Breast epithelium (tissue), 3 donors: ENCODE results near the gene PHF21B.

Experiments used
- POLR2A ChIP-seq: fragments of 450-650 bp; IDR thresholded peaks from one replicate; pipeline ENCODE4 v1.6.1; 2016; ENCODE audit warnings: antibody characterized with exemption, mild to moderate bottlenecking, moderate library complexity
- TF ChIP-seq, protein P1 (sequence below), 3 donors: fragments of 450-650 bp; IDR thresholded peaks; one replicate each; pipeline ENCODE4 v1.5.1; 2016 to 2017; ENCODE audit warnings: antibody characterized with exemption in 3 of 3, mild to moderate bottlenecking in 3 of 3, moderate library complexity in 3 of 3

DNA sequence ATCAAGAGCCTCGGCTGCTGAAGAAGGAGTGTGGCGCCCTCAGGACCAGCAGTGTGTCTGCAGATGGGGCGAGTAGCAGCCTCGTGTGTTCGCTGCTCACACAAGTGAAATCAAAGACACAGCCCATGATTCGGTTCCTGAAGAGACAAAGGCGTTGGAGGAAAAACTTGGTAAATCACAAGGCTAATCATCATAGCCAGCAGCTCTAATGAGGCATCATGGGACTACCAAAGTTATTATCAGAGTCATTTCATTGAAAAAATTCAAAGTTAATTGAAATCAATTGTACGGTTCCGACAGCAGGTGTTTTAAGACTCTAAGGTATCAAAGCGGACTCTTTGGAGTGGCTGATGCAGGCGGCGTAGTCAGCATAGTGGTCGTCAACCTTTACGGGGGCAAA, 9.5 kb downstream of the PHF21B start:
- TF ChIP-seq, protein P1, sequence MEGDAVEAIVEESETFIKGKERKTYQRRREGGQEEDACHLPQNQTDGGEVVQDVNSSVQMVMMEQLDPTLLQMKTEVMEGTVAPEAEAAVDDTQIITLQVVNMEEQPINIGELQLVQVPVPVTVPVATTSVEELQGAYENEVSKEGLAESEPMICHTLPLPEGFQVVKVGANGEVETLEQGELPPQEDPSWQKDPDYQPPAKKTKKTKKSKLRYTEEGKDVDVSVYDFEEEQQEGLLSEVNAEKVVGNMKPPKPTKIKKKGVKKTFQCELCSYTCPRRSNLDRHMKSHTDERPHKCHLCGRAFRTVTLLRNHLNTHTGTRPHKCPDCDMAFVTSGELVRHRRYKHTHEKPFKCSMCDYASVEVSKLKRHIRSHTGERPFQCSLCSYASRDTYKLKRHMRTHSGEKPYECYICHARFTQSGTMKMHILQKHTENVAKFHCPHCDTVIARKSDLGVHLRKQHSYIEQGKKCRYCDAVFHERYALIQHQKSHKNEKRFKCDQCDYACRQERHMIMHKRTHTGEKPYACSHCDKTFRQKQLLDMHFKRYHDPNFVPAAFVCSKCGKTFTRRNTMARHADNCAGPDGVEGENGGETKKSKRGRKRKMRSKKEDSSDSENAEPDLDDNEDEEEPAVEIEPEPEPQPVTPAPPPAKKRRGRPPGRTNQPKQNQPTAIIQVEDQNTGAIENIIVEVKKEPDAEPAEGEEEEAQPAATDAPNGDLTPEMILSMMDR (IDR thresholded peaks at IDR 0.05) = no peak
- TF ChIP-seq POLR2A = no peak
